HepG2 (cell line): Measurements from ENCODE around the gene KLF13. TPM values are rescaled to one million over a fixed set of nuclear protein-coding genes. Genes with fewer than 3 reads are reported as not detected.

Experiments
- ATAC-seq: fragments of 200-7000 bp; cut with Tn5 transposase; 3 replicates; pipeline ENCODE4 v1.9.1; 2020; ENCODE audit warnings: mild to moderate bottlenecking, moderate library complexity
- BruUV-seq: library from RNA; stranded (reverse); fragments of 400-500 nt; replicated peaks from 2 replicates; lab custom pipeline; 2021; lab: Mats Ljungman, UMichigan
- CTCF ChIA-PET: fragments of 300-600 bp; formaldehyde crosslinking; extraction: SDS; loops from one replicate; lab custom pipeline; 2021; ENCODE audit warnings: low total read pairs, inconsistent platforms, low intra/inter-chr PET ratio; lab: Yijun Ruan, JAX
- POLR2A ChIA-PET: fragments of 350-600 bp; sonication (Branson Sonifier 250); formaldehyde crosslinking; loops from one replicate; lab custom pipeline; 2020; ENCODE audit warnings: antibody characterized with exemption, inconsistent platforms; lab: Yijun Ruan, JAX
- DNase-seq: peaks from one replicate; pipeline ENCODE4 v3.0.0-alpha.2; 2015; ENCODE audit warnings: low spot score
- FAIRE-seq: peaks from 3 replicates; lab custom pipeline; 2011; peaks lifted over from hg19 to GRCh38; lab: Jason Lieb, UNC
- H2AFZ ChIP-seq: one replicate; pipeline ENCODE4 v1.6.1; 2011; ENCODE audit warnings: low read length, inconsistent platforms
- H3K27ac ChIP-seq: fragments of 300-600 bp; 3 replicates; pipeline ENCODE4 v1.8.0; 2011; ENCODE audit warnings: mixed run types, mild to moderate bottlenecking, mixed read lengths, low read length, inconsistent platforms; ENCODE audit not compliant: insufficient read depth; ENCODE audit errors: extremely low read length
- H3K27me3 ChIP-seq, 2 experiments: fragments of 200-600 bp in 1 of 2; 2 replicates in 1 of 2; 3 replicates in 1 of 2; pipeline versions ENCODE4 v1.6.0 to v1.8.0; 2011; ENCODE audit warnings: low read length in 2 of 2, mild to moderate bottlenecking in 2 of 2, moderate library complexity in 2 of 2, inconsistent platforms in 1 of 2; ENCODE audit not compliant: insufficient read depth in 2 of 2, control insufficient read depth in 1 of 2
- H3K36me3 ChIP-seq, 2 experiments: fragments of 200-600 bp in 1 of 2; replicated peaks in 1 of 2; 2 replicates in 1 of 2; 3 replicates in 1 of 2; pipeline versions ENCODE4 v1.5.1 to v1.8.0; 2011; ENCODE audit warnings: low read length in 2 of 2, inconsistent platforms in 1 of 2; ENCODE audit not compliant: insufficient read depth in 2 of 2, control insufficient read depth in 1 of 2
- H3K4me1 ChIP-seq: 2 replicates; pipeline ENCODE4 v1.5.1; 2012; ENCODE audit warnings: low read length, inconsistent platforms; ENCODE audit not compliant: insufficient read depth
- H3K4me2 ChIP-seq: 2 replicates; pipeline ENCODE4 v1.6.0; 2011; ENCODE audit warnings: low read depth, low read length, inconsistent platforms
- H3K4me3 ChIP-seq, 3 experiments: fragments of 200-600 bp in 1 of 3; sonication (generic), shearing (Covaris generic) in 1 of 3; replicated peaks in 1 of 3; 2 replicates each; pipeline ENCODE4 v1.5.1; 2011 to 2016; ENCODE audit warnings: low read length in 3 of 3, inconsistent platforms in 2 of 3, low read depth in 2 of 3, mild to moderate bottlenecking in 2 of 3, control low read depth in 1 of 3, mixed read lengths in 1 of 3; ENCODE audit not compliant: insufficient read depth in 1 of 3
- H3K79me2 ChIP-seq: one replicate; pipeline ENCODE4 v1.6.1; 2011; ENCODE audit warnings: low read length, inconsistent platforms; ENCODE audit not compliant: insufficient read depth
- H3K9ac ChIP-seq: 2 replicates; pipeline ENCODE4 v1.6.0; 2011; ENCODE audit warnings: mild to moderate bottlenecking, low read depth, low read length, inconsistent platforms; ENCODE audit not compliant: insufficient read depth
- H3K9me3 ChIP-seq: 2 replicates; pipeline ENCODE4 v1.5.1; 2012; ENCODE audit warnings: mild to moderate bottlenecking, low read length
- H4K20me1 ChIP-seq: 2 replicates; pipeline ENCODE4 v1.6.0; 2011; ENCODE audit warnings: inconsistent platforms, mild to moderate bottlenecking, low read length, moderate library complexity; ENCODE audit not compliant: insufficient read depth
- AKAP8 ChIP-seq: sonication (generic); formaldehyde crosslinking; IDR thresholded peaks from 2 replicates; pipeline ENCODE4 v1.5.1; 2020; ENCODE audit warnings: mild to moderate bottlenecking, missing genetic modification reagents
- ATF5 ChIP-seq: sonication (generic); formaldehyde crosslinking; IDR thresholded peaks from 2 replicates; pipeline ENCODE4 v1.4.0; 2020; ENCODE audit warnings: mild to moderate bottlenecking, low read depth, missing genetic modification reagents
- CEBPB ChIP-seq: IDR thresholded peaks from 2 replicates; pipeline ENCODE4 v1.6.1; 2011; ENCODE audit warnings: low read depth, low read length, improper control_type of control experiment, borderline replicate concordance
- CENPX ChIP-seq: sonication (generic); formaldehyde crosslinking; IDR thresholded peaks from 2 replicates; pipeline ENCODE4 v1.9.0; 2021; ENCODE audit warnings: mild to moderate bottlenecking, missing genetic modification reagents, moderate library complexity
- DRAP1 ChIP-seq: IDR thresholded peaks from 2 replicates; pipeline ENCODE4 v1.6.1; 2016; ENCODE audit warnings: missing genetic modification reagents, missing compliant biosample characterization
- E2F1 ChIP-seq: sonication (generic); formaldehyde crosslinking; IDR thresholded peaks from 2 replicates; pipeline ENCODE4 v1.5.0; 2020; ENCODE audit warnings: missing genetic modification reagents
- ELF3 ChIP-seq: IDR thresholded peaks from 2 replicates; pipeline ENCODE4 v1.6.1; 2016; ENCODE audit warnings: missing genetic modification reagents, missing compliant biosample characterization
- HINFP ChIP-seq: sonication (generic); formaldehyde crosslinking; IDR thresholded peaks from 2 replicates; pipeline ENCODE4 v1.4.0; 2020; ENCODE audit warnings: low read depth, mild to moderate bottlenecking, missing genetic modification reagents
- HNRNPH1 ChIP-seq: fragments of 200-400 bp; formaldehyde crosslinking; optimal IDR thresholded peaks from 2 replicates; pipeline ENCODE3; 2017; ENCODE audit warnings: mild to moderate bottlenecking, low read depth, low read length
- KDM6A ChIP-seq: IDR thresholded peaks from 2 replicates; pipeline ENCODE4 v1.6.1; 2016; ENCODE audit warnings: low read depth
- POLR2G ChIP-seq: fragments of 200-400 bp; formaldehyde crosslinking; IDR thresholded peaks from 2 replicates; pipeline ENCODE4 v1.6.1; 2018; ENCODE audit warnings: mild to moderate bottlenecking, low read depth, low read length, moderate library complexity
- SP1 ChIP-seq, 2 experiments: fragments of 450-650 bp in 1 of 2; sonication (generic) in 1 of 2; formaldehyde crosslinking in 1 of 2; IDR thresholded peaks; 2 replicates each; pipeline versions ENCODE4 v1.4.0 to v1.6.1; 2016 to 2020; ENCODE audit warnings: missing genetic modification reagents in 1 of 2
- STAT6 ChIP-seq: sonication (generic); formaldehyde crosslinking; IDR thresholded peaks from 2 replicates; pipeline ENCODE4 v1.4.0; 2020; ENCODE audit warnings: missing genetic modification reagents, mild to moderate bottlenecking, borderline replicate concordance
- TEAD2 ChIP-seq: sonication (generic); formaldehyde crosslinking; IDR thresholded peaks from 2 replicates; pipeline ENCODE4 v1.9.0; 2021; ENCODE audit warnings: missing genetic modification reagents
- ZFY ChIP-seq: sonication (generic); formaldehyde crosslinking; IDR thresholded peaks from 2 replicates; pipeline ENCODE4 v1.4.0; 2020; ENCODE audit warnings: missing genetic modification reagents
- ZNF260 ChIP-seq: sonication (generic); formaldehyde crosslinking; IDR thresholded peaks from 2 replicates; pipeline ENCODE4 v1.4.0; 2020; ENCODE audit warnings: missing genetic modification reagents, low read depth, mild to moderate bottlenecking, borderline replicate concordance
- ZNF34 ChIP-seq: sonication (generic); formaldehyde crosslinking; IDR thresholded peaks from 2 replicates; pipeline ENCODE4 v1.4.0; 2020; ENCODE audit warnings: mild to moderate bottlenecking, missing genetic modification reagents, borderline replicate concordance
- ZNF841 ChIP-seq: sonication (generic); formaldehyde crosslinking; IDR thresholded peaks from 2 replicates; pipeline ENCODE4 v1.8.1; 2023; ENCODE audit warnings: missing genetic modification reagents, borderline replicate concordance
- WGBS: methylation state at CpG from one replicate; pipeline ENCODE4 v1.1.6; 2017; ENCODE audit warnings: low lambda C conversion rate; 5-methylcytosine and 5-hydroxymethylcytosine counted together
- in situ Hi-C: cut with HindIII; loops from 2 replicates; pipeline ENCODE4 v1.10.0; 2017; ENCODE audit warnings: low pct_unique_long_range_greater_than_20kb; ENCODE audit not compliant: extremely low pct_ligation_motif_present
- intact Hi-C: fragments of 100-400 bp; cut with micrococcal nuclease; formaldehyde crosslinking; loops from one replicate; pipeline ENCODE4 v1.10.0; 2022; ENCODE audit not compliant: unreplicated experiment
- polyA plus RNA-seq, 8 experiments: library from polyadenylated mRNA; depleted of rRNA in 3 of 8; stranded (reverse) in 7 of 8; unstranded in 1 of 8; fragments of >200 nt; fragmentation: Illumina TruSeq in 4 of 8; extraction: Trizol in 4 of 8; gene quantifications; 2 replicates each; pipeline versions ENCODE4 v1.2.1 to v1.2.3, GENCODE V29; 2011 to 2016; ENCODE audit warnings: low read depth in 4 of 8, missing spikeins in 1 of 8, mixed read lengths in 1 of 8; ENCODE audit not compliant: insufficient read depth in 1 of 8
- total RNA-seq, 5 experiments: library from RNA; depleted of rRNA; stranded (reverse); fragments of >200 nt; fragmentation: Illumina TruSeq; extraction: Trizol; gene quantifications; 2 replicates each; pipeline ENCODE4 v1.2.3, GENCODE V29; 2016; ENCODE audit warnings: low read depth in 1 of 5

Gene KLF13
- total and polyA plus RNA-seq, 2 of the 13 experiments (the other 11 are each of a cell fraction or from before 2014, with no cell fraction given), result 16.8 to 25.1 TPM

GRCh38 chr15:31347067-31347975, 20.7 kb downstream of the KLF13 start:
- intact Hi-C loops, result no loop called here
- no peak overlapping the region for H3K4me2 ChIP-seq
- no peak for DNase-seq
- peaks cover 8% of the 10 kb centered on the region for H4K20me1 ChIP-seq
- CTCF ChIA-PET, result no interaction called here
- no peak overlapping the region for H3K27ac ChIP-seq
- POLR2A ChIA-PET, result no interaction called here
- H2AFZ ChIP-seq, result no peak overlapping the region
- H3K79me2 ChIP-seq, result peaks cover 21% of the 10 kb centered on the region
- H3K4me1 ChIP-seq, result peaks cover 21% of the 10 kb centered on the region
- no peak for ATAC-seq
- H3K36me3 ChIP-seq, result peaks cover 3 to 6% of the 10 kb centered on the region in 2 experiments; a peak in 3 of 5 replicates
- no TSS peak for BruUV-seq
- H3K9ac ChIP-seq, result no peak overlapping the region
- FAIRE-seq, result no peak
- no peaks in the 10 kb centered on the region for H3K9me3 ChIP-seq
- TF ChIP-seq POLR2G (no peak), ATF5 (CRISPR knock-in tag) (no peak), E2F1 (CRISPR knock-in tag) (no peak), DRAP1 (CRISPR knock-in tag) (no peak), CEBPB (no peak), ZNF841 (CRISPR knock-in tag) (no peak), HNRNPH1 (no peak), ZNF34 (CRISPR knock-in tag) (no peak), SP1 (IDR thresholded peaks at IDR 0.05) (no peak), SP1 (CRISPR knock-in tag; IDR thresholded peaks at IDR 0.05) (no peak), AKAP8 (no peak), HINFP (CRISPR knock-in tag) (no peak), ZFY (CRISPR knock-in tag) (no peak), CENPX (CRISPR knock-in tag) (no peak), ZNF260 (no peak), STAT6 (no peak), KDM6A (CRISPR knock-in tag) (no peak), ELF3 (no peak), TEAD2 (no peak)
- no peaks in the 10 kb centered on the region for H3K27me3 ChIP-seq
- WGBS, result 94% methylated on average over 8 of the region's 14 CpGs
- in situ Hi-C loops, result no loop called here
- no peak overlapping the region for H3K4me3 ChIP-seq
